T-cell (primary cell): Measurements from ENCODE around the gene XCR1. TPM values are rescaled to one million over a fixed set of nuclear protein-coding genes. Genes with fewer than 3 reads are reported as not detected.

Experiments
- ATAC-seq, 4 experiments: fragments of 200-7000 bp in 3 of 4; fragments of 150-1000 bp in 1 of 4; cut with Tn5 transposase; replicated peaks in 1 of 4; 1 replicate in 3 of 4; 2 replicates in 1 of 4; pipeline ENCODE4 v1.10.0; 2021; ENCODE audit warnings: moderate library complexity in 3 of 4, mild to moderate bottlenecking in 2 of 4, moderate number of reproducible peaks in 1 of 4
- CTCF ChIA-PET, 2 donors: fragments of 300-600 bp; sonication (Branson Sonifier 250); formaldehyde crosslinking; loops; one replicate each; lab custom pipeline; 2022; ENCODE audit warnings: antibody characterized with exemption in 2 of 2; lab: Charles Lee
- POLR2A ChIA-PET, 2 donors: fragments of 300-600 bp; sonication (Branson Sonifier 250); formaldehyde crosslinking; loops; one replicate each; lab custom pipeline; 2022; ENCODE audit warnings: antibody characterized with exemption in 2 of 2; lab: Charles Lee
- DNase-seq, 35 experiments: peaks; one replicate each; pipeline versions ENCODE4 v3.0.0 to v3.0.0-alpha.2; 2013 to 2023
- H3K27ac ChIP-seq: one replicate; pipeline ENCODE4 v1.5.1; 2013; ENCODE audit warnings: low read length
- H3K27me3 ChIP-seq, 2 experiments: replicated peaks in 1 of 2; 1 replicate in 1 of 2; 2 replicates in 1 of 2; pipeline versions ENCODE4 v1.6.1 to v1.7.0; 2013; ENCODE audit warnings: low read length in 1 of 2, mixed read lengths in 1 of 2; ENCODE audit not compliant: control insufficient read depth in 2 of 2, insufficient read depth in 2 of 2; ENCODE audit errors: extremely low read depth in 1 of 2
- H3K36me3 ChIP-seq, 2 donors: 1 replicate in 1 of 2; 2 replicates in 1 of 2; pipeline versions ENCODE4 v1.6.1 to v1.7.0; 2013; ENCODE audit warnings: low read length in 1 of 2; ENCODE audit not compliant: control insufficient read depth in 2 of 2, insufficient read depth in 1 of 2; ENCODE audit errors: extremely low read depth in 1 of 2
- H3K4me1 ChIP-seq, 2 experiments: 1 replicate in 1 of 2; 2 replicates in 1 of 2; pipeline versions ENCODE4 v1.6.1 to v1.7.0; 2013; ENCODE audit warnings: low read length in 2 of 2, mixed read lengths in 1 of 2; ENCODE audit not compliant: insufficient read depth in 2 of 2, control insufficient read depth in 1 of 2; ENCODE audit errors: extremely low read depth in 1 of 2
- H3K4me3 ChIP-seq, 2 donors: 1 replicate in 1 of 2; 2 replicates in 1 of 2; pipeline versions ENCODE4 v1.5.1 to v1.7.0; 2013; ENCODE audit warnings: mild to moderate bottlenecking in 2 of 2, low read length in 1 of 2, moderate library complexity in 1 of 2; ENCODE audit not compliant: control insufficient read depth in 1 of 2; ENCODE audit errors: extremely low read depth in 1 of 2
- H3K9me3 ChIP-seq: 2 replicates; pipeline ENCODE4 v1.7.0; 2013
- H3K27ac Mint-ChIP-seq, 2 donors: one replicate each; pipeline ENCODE4 v1.8.0; 2020 to 2021; ENCODE audit warnings: mild to moderate bottlenecking in 2 of 2, mixed read lengths in 2 of 2
- H3K27me3 Mint-ChIP-seq, 2 donors: one replicate each; pipeline ENCODE4 v1.8.0; 2021 to 2022; ENCODE audit warnings: mixed read lengths in 2 of 2
- H3K36me3 Mint-ChIP-seq: one replicate; pipeline ENCODE4 v1.8.0; 2021; ENCODE audit warnings: mixed read lengths
- H3K4me1 Mint-ChIP-seq, 3 donors: one replicate each; pipeline ENCODE4 v1.8.0; 2020 to 2022; ENCODE audit warnings: mixed read lengths in 3 of 3, mild to moderate bottlenecking in 1 of 3
- H3K4me3 Mint-ChIP-seq, 3 donors: one replicate each; pipeline ENCODE4 v1.8.0; 2020 to 2022; ENCODE audit warnings: mild to moderate bottlenecking in 3 of 3, mixed read lengths in 3 of 3, moderate library complexity in 3 of 3
- H3K9me3 Mint-ChIP-seq, 3 donors: one replicate each; pipeline ENCODE4 v1.8.0; 2020 to 2022; ENCODE audit warnings: mixed read lengths in 3 of 3
- WGBS: methylation state at CpG from one replicate; pipeline ENCODE4 v1.1.5; 2013; ENCODE audit warnings: missing lambda C conversion rate; ENCODE audit not compliant: insufficient coverage; 5-methylcytosine and 5-hydroxymethylcytosine counted together
- total RNA-seq, 35 experiments: library from RNA in 6 of 35; stranded (reverse) in 6 of 35; fragments of 120-200 nt in 1 of 35; gene quantifications; one replicate each; pipeline versions ENCODE4 v1.2.1 to v1.2.4 and lab custom pipeline; 2013 to 2026

Gene XCR1
- total RNA-seq, 5 donors from 2014 or later (not counting 1 experiment from before 2014, with no cell fraction given) = 0.08 to 0.28 TPM; not detected in 3

- H3K4me1 ChIP-seq = peaks cover 20 to 32% of the 10 kb centered on the region in 2 experiments
- no peak for ATAC-seq
- no peak overlapping the region for H3K4me3 Mint-ChIP-seq
- H3K9me3 ChIP-seq = no peaks in the 10 kb centered on the region
- WGBS = 97% methylated on average over 3 of the region's 3 CpGs
- ChIA-PET CTCF (no interaction called here), POLR2A (no interaction called here)
- no peak overlapping the region for H3K4me3 ChIP-seq
- H3K36me3 ChIP-seq = no peaks in the 10 kb centered on the region
- peaks cover 3% of the 10 kb centered on the region in 2 donors for H3K27me3 Mint-ChIP-seq
- no peak for DNase-seq
- H3K9me3 Mint-ChIP-seq = no peaks in the 10 kb centered on the region
- H3K36me3 Mint-ChIP-seq = no peaks in the 10 kb centered on the region
- H3K27ac ChIP-seq = no peak overlapping the region
- H3K4me1 Mint-ChIP-seq = peaks cover 38% of the 10 kb centered on the region in 3 donors
- H3K27ac Mint-ChIP-seq = no peak overlapping the region
- peaks cover 0 to 2% of the 10 kb centered on the region in 2 experiments for H3K27me3 ChIP-seq
Measured at GRCh38 chr3:46061108-46061720, 33.9 kb upstream of the XCR1 start.

- Mint-ChIP-seq H3K4me1 (peaks cover 31 to 32% (median 31%) of the 10 kb centered on the region in 3 donors), H3K36me3 (no peaks in the 10 kb centered on the region), H3K4me3 (no peak overlapping the region), H3K9me3 (no peaks in the 10 kb centered on the region), H3K27ac (no peak overlapping the region), H3K27me3 (peaks cover 3 to 9% of the 10 kb centered on the region in 2 donors)
- Histone ChIP-seq H3K36me3 (no peaks in the 10 kb centered on the region), H3K9me3 (no peaks in the 10 kb centered on the region), H3K4me1 (peaks cover 16 to 25% of the 10 kb centered on the region in 2 experiments), H3K4me3 (no peak overlapping the region), H3K27me3 (peaks cover 0 to 2% of the 10 kb centered on the region in 2 experiments), H3K27ac (no peak overlapping the region)
- ATAC-seq = no peak
- CTCF ChIA-PET = no interaction called here
- DNase-seq = no peak
- WGBS = no CpG with 5 or more reads among the region's 2 CpGs
- POLR2A ChIA-PET = no interaction called here
Measured at GRCh38 chr3:46060551-46060950, 33.3 kb upstream of the XCR1 start.

- Histone ChIP-seq H3K4me1 (peaks cover 6 to 14% of the 10 kb centered on the region in 2 experiments), H3K27ac (no peak overlapping the region), H3K27me3 (peaks cover 0 to 3% of the 10 kb centered on the region in 2 experiments), H3K9me3 (no peaks in the 10 kb centered on the region), H3K4me3 (no peak overlapping the region), H3K36me3 (no peaks in the 10 kb centered on the region)
- Mint-ChIP-seq H3K4me1 (peaks cover 23 to 25% (median 24%) of the 10 kb centered on the region in 3 donors), H3K36me3 (no peaks in the 10 kb centered on the region), H3K9me3 (no peaks in the 10 kb centered on the region), H3K4me3 (no peak overlapping the region), H3K27me3 (peaks cover 3 to 19% of the 10 kb centered on the region in 2 donors), H3K27ac (no peak overlapping the region)
- POLR2A ChIA-PET = no interaction called here
- no CpG with 5 or more reads among the region's 3 CpGs for whole genome bisulfite sequencing
- DNase-seq (no peak), ATAC-seq (no peak)
- CTCF ChIA-PET = no interaction called here
Measured at GRCh38 chr3:46059432-46059831, 32.1 kb upstream of the XCR1 start.

- Mint-ChIP-seq H3K36me3 (no peaks in the 10 kb centered on the region), H3K9me3 (no peaks in the 10 kb centered on the region), H3K4me1 (peaks cover 19 to 26% (median 23%) of the 10 kb centered on the region in 3 donors), H3K27ac (no peak overlapping the region), H3K27me3 (peaks cover 3 to 19% of the 10 kb centered on the region in 2 donors), H3K4me3 (no peak overlapping the region)
- no peak overlapping the region for H3K27ac ChIP-seq
- H3K4me3 ChIP-seq = no peak overlapping the region
- ChIA-PET POLR2A (no interaction called here), CTCF (no interaction called here)
- no peak for DNase-seq
- H3K36me3 ChIP-seq = no peaks in the 10 kb centered on the region
- peaks cover 0 to 6% of the 10 kb centered on the region in 2 experiments for H3K27me3 ChIP-seq
- H3K4me1 ChIP-seq = peaks cover 2 to 10% of the 10 kb centered on the region in 2 experiments
- ATAC-seq = no peak
- H3K9me3 ChIP-seq = no peaks in the 10 kb centered on the region
- no CpG with 5 or more reads among the region's 1 CpG for WGBS
Measured at GRCh38 chr3:46058981-46059380, 31.7 kb upstream of the XCR1 start.

- Histone ChIP-seq H3K36me3 (no peaks in the 10 kb centered on the region), H3K27ac (no peak overlapping the region), H3K9me3 (no peaks in the 10 kb centered on the region), H3K4me3 (no peak overlapping the region), H3K4me1 (no peaks in the 10 kb centered on the region), H3K27me3 (peaks cover 0 to 6% of the 10 kb centered on the region in 2 experiments)
- Mint-ChIP-seq H3K9me3 (no peaks in the 10 kb centered on the region), H3K27ac (no peak overlapping the region), H3K4me3 (no peak overlapping the region), H3K27me3 (peaks cover 3 to 24% of the 10 kb centered on the region in 2 donors), H3K4me1 (peaks cover 8 to 18% (median 12%) of the 10 kb centered on the region in 3 donors), H3K36me3 (no peaks in the 10 kb centered on the region)
- no CpG with 5 or more reads among the region's 3 CpGs for WGBS
- ATAC-seq = no peak
- no peak for DNase-seq
- POLR2A ChIA-PET = no interaction called here
- CTCF ChIA-PET = no interaction called here
Measured at GRCh38 chr3:46057716-46058115, 30.4 kb upstream of the XCR1 start.

DNA sequence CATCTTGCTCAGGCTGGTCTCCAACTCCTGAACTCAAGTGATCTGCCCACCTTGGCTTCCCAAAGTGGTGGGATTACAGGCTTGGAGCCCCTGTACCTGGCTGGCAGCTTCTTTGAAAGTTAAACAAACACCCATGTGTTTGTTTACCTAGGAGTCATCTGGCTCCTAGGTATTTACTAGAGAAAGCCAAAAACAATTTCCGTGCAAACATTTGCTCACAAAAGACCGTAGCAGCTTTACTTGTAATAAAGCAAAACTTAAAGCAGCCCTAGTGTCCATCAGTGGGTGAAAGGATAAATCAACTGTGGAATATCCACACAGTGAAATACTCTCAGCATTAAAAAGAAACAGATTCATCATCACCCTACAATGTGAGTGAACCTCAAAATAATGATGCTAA, 29.4 kb upstream of the XCR1 start:
- H3K4me3 Mint-ChIP-seq = no peak overlapping the region
- peaks cover 4 to 13% (median 6%) of the 10 kb centered on the region in 3 donors for H3K4me1 Mint-ChIP-seq
- no peak overlapping the region for H3K4me3 ChIP-seq
- no peak overlapping the region for H3K27ac Mint-ChIP-seq
- H3K9me3 Mint-ChIP-seq = no peaks in the 10 kb centered on the region
- WGBS = 100% methylated on average over 1 of the region's 2 CpGs
- H3K27ac ChIP-seq = no peak overlapping the region
- no peaks in the 10 kb centered on the region for H3K4me1 ChIP-seq
- no peaks in the 10 kb centered on the region for H3K36me3 ChIP-seq
- ChIA-PET POLR2A (no interaction called here), CTCF (interaction anchor here in 1 of 2 donors (0.7 to 1.0 kb wide), 2 partner anchors 9 to 112 kb away, joined by 3 read pairs; no protein-coding TSS in a partner anchor)
- H3K9me3 ChIP-seq = no peaks in the 10 kb centered on the region
- H3K27me3 ChIP-seq = peaks cover 0 to 6% of the 10 kb centered on the region in 2 experiments
- H3K27me3 Mint-ChIP-seq = peaks cover 3 to 24% of the 10 kb centered on the region in 2 donors
- ATAC-seq = no peak
- DNase-seq = no peak
- H3K36me3 Mint-ChIP-seq = no peaks in the 10 kb centered on the region
